Measurements from ENCODE around the gene SCYL1. TPM values are rescaled to one million over a fixed set of nuclear protein-coding genes. Genes with fewer than 3 reads are reported as not detected.

SCYL1 gene
- total RNA-seq, 4 donors from 2014 or later: 109 to 128 (median 112) TPM

DNA sequence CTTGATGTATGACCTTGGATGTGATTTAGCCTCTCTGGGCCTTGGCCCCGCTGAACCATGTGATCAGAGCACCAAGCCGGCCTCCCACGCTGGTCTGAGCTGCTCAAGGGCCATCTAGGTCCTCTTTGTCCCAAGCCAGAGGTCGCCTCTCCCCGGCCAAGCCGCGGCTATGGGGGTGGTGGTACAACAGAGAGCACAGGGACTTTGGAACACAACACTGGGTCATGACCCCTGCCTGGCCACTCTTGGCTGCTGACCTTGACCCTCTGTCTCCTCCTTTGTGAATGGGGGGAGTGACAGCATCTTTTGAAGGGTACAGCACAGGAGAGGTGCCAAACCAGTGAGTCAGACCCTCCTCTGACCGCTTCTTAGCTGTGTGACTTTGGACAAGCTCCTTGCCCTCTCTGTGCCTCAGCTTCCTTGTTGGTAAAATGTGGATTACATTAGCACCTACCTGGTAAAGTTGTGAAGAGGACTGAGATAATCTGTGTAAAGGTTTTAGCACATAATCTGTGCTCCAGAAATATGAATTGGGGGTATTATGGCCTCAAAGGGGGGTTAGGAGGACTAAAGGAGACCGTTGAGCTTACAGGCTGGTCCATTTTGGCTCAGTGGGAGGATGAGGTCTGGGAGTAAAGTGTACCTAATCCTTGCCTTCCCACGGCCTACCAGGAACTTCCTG, 4.7 kb downstream of the SCYL1 start:
- TF ChIP-seq EP300 (IDR thresholded peaks at IDR 0.05) (peak in 1 of 2 donors; percentile 87), POLR2A (IDR thresholded peaks at IDR 0.05) (no peak), CTCF (IDR thresholded peaks at IDR 0.05) (no peak)
- no peak overlapping the region for H3K4me3 ChIP-seq
- peaks cover 0 to 48% (median 21%) of the 10 kb centered on the region in 4 donors for H3K4me1 ChIP-seq
- peaks cover 0 to 77% (median 22%) of the 10 kb centered on the region in 3 donors for H3K36me3 ChIP-seq
- 52 to 57% methylated on average over 8 to 10 of the region's 10 CpGs for WGBS, 2 donors
- peak overlapping the region; percentile 27 to 87 (median 60) for H3K27ac ChIP-seq
- no peaks in the 10 kb centered on the region for H3K27me3 ChIP-seq
- no peaks in the 10 kb centered on the region for H3K9me3 ChIP-seq
- DNase-seq (ENCODE audit: low spot score in 2 of 2): no peak

DNA sequence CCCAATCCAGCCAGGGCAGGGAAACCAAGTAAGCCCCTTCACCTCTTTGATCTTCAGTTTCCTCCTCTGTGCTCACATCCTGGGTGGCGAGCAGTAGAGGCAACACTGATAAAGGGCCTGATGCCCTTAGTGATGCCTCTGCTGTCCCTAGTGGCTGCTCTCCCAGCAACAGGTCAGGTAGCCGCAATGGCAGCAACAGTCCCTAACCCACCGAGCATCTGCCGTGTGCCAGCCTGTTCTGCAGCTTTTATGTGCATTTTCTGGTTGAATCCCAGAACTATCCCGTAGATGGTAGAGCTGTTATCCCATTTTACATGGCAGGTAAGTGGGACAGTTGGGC, 5.2 kb downstream of the SCYL1 start:
- peak overlapping the region; percentile 27 to 87 (median 60) for H3K27ac ChIP-seq
- peaks cover 0 to 82% (median 22%) of the 10 kb centered on the region in 3 donors for H3K36me3 ChIP-seq
- H3K4me1 ChIP-seq: peaks cover 0 to 48% (median 21%) of the 10 kb centered on the region in 4 donors
- no peaks in the 10 kb centered on the region for H3K9me3 ChIP-seq
- DNase-seq (ENCODE audit: low spot score in 2 of 2): no peak
- H3K27me3 ChIP-seq: no peaks in the 10 kb centered on the region
- 77 to 86% methylated on average over 5 of the region's 5 CpGs for WGBS, 2 donors
- no peak overlapping the region for H3K4me3 ChIP-seq
- TF ChIP-seq EP300 (IDR thresholded peaks at IDR 0.05): no peak
- TF ChIP-seq CTCF (IDR thresholded peaks at IDR 0.05): peak in 1 of 5 experiments; percentile 25

- no peaks in the 10 kb centered on the region for H3K9me3 ChIP-seq
- 70 to 82% methylated on average over 7 to 15 of the region's 15 CpGs for WGBS, 2 donors
- no peaks in the 10 kb centered on the region for H3K27me3 ChIP-seq
- H3K27ac ChIP-seq: peak overlapping the region in 2 of 4 donors; percentile 0 to 4
- DNase-seq (ENCODE audit: low spot score in 2 of 2): no peak
- no peak overlapping the region for H3K4me3 ChIP-seq
- TF ChIP-seq POLR2A (IDR thresholded peaks at IDR 0.05) (no peak), CTCF (IDR thresholded peaks at IDR 0.05) (no peak), EP300 (IDR thresholded peaks at IDR 0.05) (no peak)
- peaks cover 0 to 35% (median 11%) of the 10 kb centered on the region in 4 donors for H3K4me1 ChIP-seq
- peaks cover 0 to 94% (median 22%) of the 10 kb centered on the region in 3 donors for H3K36me3 ChIP-seq
These were observed 7.6 kb downstream of the SCYL1 start for GRCh38 chr11:65532388-65533064.

- Histone ChIP-seq H3K27me3 (no peaks in the 10 kb centered on the region), H3K4me3 (no peak overlapping the region), H3K36me3 (peaks cover 0 to 95% (median 28%) of the 10 kb centered on the region in 3 donors), H3K4me1 (peaks cover 0 to 40% (median 10%) of the 10 kb centered on the region in 4 donors), H3K9me3 (no peaks in the 10 kb centered on the region), H3K27ac (no peak overlapping the region)
- TF ChIP-seq POLR2A (IDR thresholded peaks at IDR 0.05) (no peak), EP300 (IDR thresholded peaks at IDR 0.05) (no peak), CTCF (IDR thresholded peaks at IDR 0.05) (no peak)
- no peak for DNase-seq (ENCODE audit: low spot score in 2 of 2)
- 75 to 83% methylated on average over 6 to 9 of the region's 9 CpGs for WGBS, 2 donors
These were observed 10.2 kb downstream of the SCYL1 start for GRCh38 chr11:65535102-65535501.

Data from tibial nerve (tissue), 4 donors.